Esophagus (tissue), 2 donors: ENCODE results near the gene ZYG11B. TPM values are rescaled to one million over a fixed set of nuclear protein-coding genes. Genes with fewer than 3 reads are reported as not detected.
"Not testable (repeated sequence)": the region's sequence is repeated elsewhere in the genome, so short reads cannot be mapped to it uniquely, and the experiment has no call there.

ENCODE experiments used
- H3K27ac ChIP-seq, 2 donors: one replicate each; pipeline ENCODE4 v1.5.1; 2013; ENCODE audit warnings: low read depth in 2 of 2, mild to moderate bottlenecking in 2 of 2, inconsistent platforms in 1 of 2, low read length in 1 of 2, moderate library complexity in 1 of 2
- H3K27me3 ChIP-seq, 2 donors: one replicate each; pipeline ENCODE4 v1.6.1; 2013; ENCODE audit warnings: low read length in 2 of 2, control low read depth in 1 of 2, mild to moderate bottlenecking in 1 of 2; ENCODE audit not compliant: insufficient read depth in 2 of 2, control insufficient read depth in 1 of 2
- H3K36me3 ChIP-seq, 2 donors: one replicate each; pipeline ENCODE4 v1.6.1; 2013; ENCODE audit warnings: low read length in 1 of 2; ENCODE audit not compliant: control insufficient read depth in 2 of 2, insufficient read depth in 2 of 2
- H3K4me1 ChIP-seq, 2 donors: one replicate each; pipeline ENCODE4 v1.6.1; 2013; ENCODE audit warnings: low read length in 1 of 2; ENCODE audit not compliant: control insufficient read depth in 2 of 2, insufficient read depth in 2 of 2
- H3K4me3 ChIP-seq, 2 donors: one replicate each; pipeline ENCODE4 v1.5.1; 2013; ENCODE audit warnings: low read length in 2 of 2, mild to moderate bottlenecking in 2 of 2, low read depth in 1 of 2, moderate library complexity in 1 of 2
- H3K9me3 ChIP-seq, 2 donors: one replicate each; pipeline ENCODE4 v1.6.1; 2013; ENCODE audit warnings: mild to moderate bottlenecking in 2 of 2, low read depth in 1 of 2, low read length in 1 of 2, moderate library complexity in 1 of 2; ENCODE audit not compliant: control insufficient read depth in 2 of 2, insufficient read depth in 1 of 2
- WGBS, 2 donors: extraction: QIAGEN DNeasy Blood & Tissue Kit; methylation state at CpG; one replicate each; pipeline ENCODE4 v1.1.7; 2013; 5-methylcytosine and 5-hydroxymethylcytosine counted together
- polyA plus RNA-seq, 2 donors: library from polyadenylated mRNA; stranded (reverse); fragments of 200-250 nt; gene quantifications; one replicate each; pipeline ENCODE4 v1.2.3, GENCODE V29; 2013
- donor health status: healthy with polysubstance abuse.
- donor health status: Bipolar disorder and iron deficiency.

The ZYG11B gene
- polyA plus RNA-seq, result 1 to 10 TPM; 3.4 TPM

- Histone ChIP-seq H3K4me3 (peak within 1 kb of the TSS; percentile 78 to 87), H3K27me3 (no peaks in the 10 kb centered on the region), H3K4me1 (peaks cover 0 to 3% of the 10 kb centered on the region in 2 donors), H3K9me3 (no peaks in the 10 kb centered on the region), H3K27ac (peak within 1 kb of the TSS; percentile 87 to 89), H3K36me3 (no peaks in the 10 kb centered on the region)
- WGBS, 2 donors, result 0 to 1% methylated on average over 47 to 59 of the region's 59 CpGs
Observed at GRCh38 chr1:52726265-52727113, at the start of gene ZYG11B. ZYG11B (plus strand) TSS chr1:52726453; CDS start chr1:52726654, 201 bp downstream.

- H3K9me3 ChIP-seq, result no peaks in the 10 kb centered on the region
- H3K4me3 ChIP-seq, result no peak overlapping the region
- 67 to 68% methylated on average over 6 of the region's 6 CpGs for WGBS, 2 donors
- no peaks in the 10 kb centered on the region for H3K27me3 ChIP-seq
- H3K4me1 ChIP-seq, result no peaks in the 10 kb centered on the region
- no peak overlapping the region for H3K27ac ChIP-seq
- H3K36me3 ChIP-seq, result no peaks in the 10 kb centered on the region
Observed at GRCh38 chr1:52677076-52677806, 49.0 kb upstream of the ZYG11B start.

- Histone ChIP-seq H3K27ac (no peak overlapping the region), H3K36me3 (no peaks in the 10 kb centered on the region), H3K9me3 (no peaks in the 10 kb centered on the region), H3K4me1 (no peaks in the 10 kb centered on the region), H3K27me3 (no peaks in the 10 kb centered on the region), H3K4me3 (no peak overlapping the region)
- 95 to 100% methylated on average over 1 of the region's 1 CpG for WGBS, 2 donors
Observed at GRCh38 chr1:52679048-52679447, 47.2 kb upstream of the ZYG11B start.

- Histone ChIP-seq H3K27me3 (no peaks in the 10 kb centered on the region), H3K4me1 (no peaks in the 10 kb centered on the region), H3K9me3 (no peaks in the 10 kb centered on the region), H3K4me3 (no peak overlapping the region), H3K36me3 (no peaks in the 10 kb centered on the region), H3K27ac (no peak overlapping the region)
- 91 to 93% methylated on average over 5 of the region's 5 CpGs for WGBS, 2 donors
Observed at GRCh38 chr1:52679498-52679897, 46.8 kb upstream of the ZYG11B start.

- H3K4me3 ChIP-seq, result no peak overlapping the region
- no peak overlapping the region for H3K27ac ChIP-seq
- no peaks in the 10 kb centered on the region for H3K27me3 ChIP-seq
- no peaks in the 10 kb centered on the region for H3K4me1 ChIP-seq
- H3K9me3 ChIP-seq, result no peaks in the 10 kb centered on the region
- H3K36me3 ChIP-seq, result no peaks in the 10 kb centered on the region
- WGBS, 2 donors, result 78 to 83% methylated on average over 3 of the region's 3 CpGs
Observed at GRCh38 chr1:52680353-52680752, 45.9 kb upstream of the ZYG11B start.

GRCh38 chr1:52681136-52681535, 45.1 kb upstream of the ZYG11B start:
- Histone ChIP-seq H3K27me3 (no peaks in the 10 kb centered on the region), H3K4me3 (no peak overlapping the region), H3K27ac (no peak overlapping the region), H3K9me3 (no peaks in the 10 kb centered on the region), H3K36me3 (no peaks in the 10 kb centered on the region), H3K4me1 (no peaks in the 10 kb centered on the region)
- 77 to 85% methylated on average over 4 of the region's 4 CpGs for WGBS, 2 donors

- H3K36me3 ChIP-seq, result peaks cover 3 to 6% of the 10 kb centered on the region in 2 donors
- H3K9me3 ChIP-seq, result no peaks in the 10 kb centered on the region
- H3K4me3 ChIP-seq, result no peak overlapping the region
- no peaks in the 10 kb centered on the region for H3K27me3 ChIP-seq
- WGBS, 2 donors, result 94 to 95% methylated on average over 4 of the region's 4 CpGs
- H3K4me1 ChIP-seq, result no peaks in the 10 kb centered on the region
- H3K27ac ChIP-seq, result no peak overlapping the region
Observed at GRCh38 chr1:52683367-52683940, 42.8 kb upstream of the ZYG11B start.

GRCh38 chr1:52684545-52684944, 41.7 kb upstream of the ZYG11B start:
- Histone ChIP-seq H3K36me3 (peaks cover 3 to 6% of the 10 kb centered on the region in 2 donors), H3K4me3 (no peak overlapping the region), H3K4me1 (no peaks in the 10 kb centered on the region), H3K9me3 (no peaks in the 10 kb centered on the region), H3K27me3 (no peaks in the 10 kb centered on the region), H3K27ac (no peak overlapping the region)
- 88 to 94% methylated on average over 1 of the region's 1 CpG for WGBS, 2 donors

GRCh38 chr1:52686261-52686751, 39.9 kb upstream of the ZYG11B start:
- not testable (repeated sequence) for H3K4me3 ChIP-seq, H3K27me3 ChIP-seq, H3K4me1 ChIP-seq, H3K9me3 ChIP-seq, H3K36me3 ChIP-seq, H3K27ac ChIP-seq
- 54 to 55% methylated on average over 17 of the region's 17 CpGs for WGBS, 2 donors
